ENCODE results near the gene CABCOCO1.

DNA sequence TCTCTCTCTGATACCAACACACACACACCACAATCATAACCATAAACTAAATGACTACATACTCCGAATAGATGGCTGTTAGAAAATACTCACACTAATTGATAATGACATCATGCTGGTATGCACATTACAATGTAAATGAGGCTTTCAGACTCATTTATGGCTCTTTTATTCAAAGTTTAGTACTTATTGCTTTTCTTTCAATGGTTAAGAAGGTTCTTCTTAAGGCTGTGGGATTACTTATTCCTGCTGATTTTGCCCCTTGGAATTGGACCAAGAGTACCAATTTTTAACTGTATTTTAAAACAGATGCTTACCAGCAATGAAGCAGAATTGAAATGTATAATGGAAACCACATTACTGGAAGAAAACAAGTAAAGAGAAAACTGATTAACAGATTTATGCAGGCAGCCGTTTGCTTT lies 20.6 kb upstream of the CABCOCO1 start:
- TF ChIP-seq, protein P1, sequence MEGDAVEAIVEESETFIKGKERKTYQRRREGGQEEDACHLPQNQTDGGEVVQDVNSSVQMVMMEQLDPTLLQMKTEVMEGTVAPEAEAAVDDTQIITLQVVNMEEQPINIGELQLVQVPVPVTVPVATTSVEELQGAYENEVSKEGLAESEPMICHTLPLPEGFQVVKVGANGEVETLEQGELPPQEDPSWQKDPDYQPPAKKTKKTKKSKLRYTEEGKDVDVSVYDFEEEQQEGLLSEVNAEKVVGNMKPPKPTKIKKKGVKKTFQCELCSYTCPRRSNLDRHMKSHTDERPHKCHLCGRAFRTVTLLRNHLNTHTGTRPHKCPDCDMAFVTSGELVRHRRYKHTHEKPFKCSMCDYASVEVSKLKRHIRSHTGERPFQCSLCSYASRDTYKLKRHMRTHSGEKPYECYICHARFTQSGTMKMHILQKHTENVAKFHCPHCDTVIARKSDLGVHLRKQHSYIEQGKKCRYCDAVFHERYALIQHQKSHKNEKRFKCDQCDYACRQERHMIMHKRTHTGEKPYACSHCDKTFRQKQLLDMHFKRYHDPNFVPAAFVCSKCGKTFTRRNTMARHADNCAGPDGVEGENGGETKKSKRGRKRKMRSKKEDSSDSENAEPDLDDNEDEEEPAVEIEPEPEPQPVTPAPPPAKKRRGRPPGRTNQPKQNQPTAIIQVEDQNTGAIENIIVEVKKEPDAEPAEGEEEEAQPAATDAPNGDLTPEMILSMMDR (IDR thresholded peaks at IDR 0.05): no peak
- no peak for TF ChIP-seq POLR2A (IDR thresholded peaks at IDR 0.05)

Data from heart left ventricle (tissue), 13 donors.